ENCODE data around the gene ABCA13.

DNA sequence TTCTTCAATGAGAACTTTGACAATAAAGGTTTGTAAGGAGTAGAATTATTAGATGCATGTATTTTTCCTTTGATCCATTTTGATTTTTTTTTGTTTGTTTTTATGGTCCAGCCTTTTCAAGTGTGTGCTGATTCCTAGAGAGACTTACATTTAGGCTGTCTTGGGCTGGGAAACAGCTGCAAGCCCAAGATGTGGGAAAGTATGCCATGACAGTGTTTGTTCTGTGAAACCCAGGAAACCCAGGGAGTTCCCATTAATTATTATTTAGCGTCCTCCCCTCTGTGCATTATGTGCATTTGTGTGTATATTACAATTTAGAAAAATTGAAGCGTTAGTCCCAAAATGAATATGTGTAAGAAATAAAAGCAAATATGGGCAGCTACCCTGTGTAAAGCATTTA is 216.7 kb downstream of the ABCA13 start:
- TF ChIP-seq, protein P1, sequence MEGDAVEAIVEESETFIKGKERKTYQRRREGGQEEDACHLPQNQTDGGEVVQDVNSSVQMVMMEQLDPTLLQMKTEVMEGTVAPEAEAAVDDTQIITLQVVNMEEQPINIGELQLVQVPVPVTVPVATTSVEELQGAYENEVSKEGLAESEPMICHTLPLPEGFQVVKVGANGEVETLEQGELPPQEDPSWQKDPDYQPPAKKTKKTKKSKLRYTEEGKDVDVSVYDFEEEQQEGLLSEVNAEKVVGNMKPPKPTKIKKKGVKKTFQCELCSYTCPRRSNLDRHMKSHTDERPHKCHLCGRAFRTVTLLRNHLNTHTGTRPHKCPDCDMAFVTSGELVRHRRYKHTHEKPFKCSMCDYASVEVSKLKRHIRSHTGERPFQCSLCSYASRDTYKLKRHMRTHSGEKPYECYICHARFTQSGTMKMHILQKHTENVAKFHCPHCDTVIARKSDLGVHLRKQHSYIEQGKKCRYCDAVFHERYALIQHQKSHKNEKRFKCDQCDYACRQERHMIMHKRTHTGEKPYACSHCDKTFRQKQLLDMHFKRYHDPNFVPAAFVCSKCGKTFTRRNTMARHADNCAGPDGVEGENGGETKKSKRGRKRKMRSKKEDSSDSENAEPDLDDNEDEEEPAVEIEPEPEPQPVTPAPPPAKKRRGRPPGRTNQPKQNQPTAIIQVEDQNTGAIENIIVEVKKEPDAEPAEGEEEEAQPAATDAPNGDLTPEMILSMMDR (optimal IDR thresholded peaks at IDR 0.05 in 1 of 3, IDR thresholded peaks at IDR 0.05 in 1 of 3, conservative IDR thresholded peaks at IDR 0.05 in 1 of 3; ENCODE audit: extremely low read depth in 1 of 3, insufficient read depth in 2 of 3, low read length in 3 of 3): no peak
- TF ChIP-seq EZH2 (IDR thresholded peaks at IDR 0.05; ENCODE audit: low read length): no peak
